ENCODE results near the gene EXOG.

DNA sequence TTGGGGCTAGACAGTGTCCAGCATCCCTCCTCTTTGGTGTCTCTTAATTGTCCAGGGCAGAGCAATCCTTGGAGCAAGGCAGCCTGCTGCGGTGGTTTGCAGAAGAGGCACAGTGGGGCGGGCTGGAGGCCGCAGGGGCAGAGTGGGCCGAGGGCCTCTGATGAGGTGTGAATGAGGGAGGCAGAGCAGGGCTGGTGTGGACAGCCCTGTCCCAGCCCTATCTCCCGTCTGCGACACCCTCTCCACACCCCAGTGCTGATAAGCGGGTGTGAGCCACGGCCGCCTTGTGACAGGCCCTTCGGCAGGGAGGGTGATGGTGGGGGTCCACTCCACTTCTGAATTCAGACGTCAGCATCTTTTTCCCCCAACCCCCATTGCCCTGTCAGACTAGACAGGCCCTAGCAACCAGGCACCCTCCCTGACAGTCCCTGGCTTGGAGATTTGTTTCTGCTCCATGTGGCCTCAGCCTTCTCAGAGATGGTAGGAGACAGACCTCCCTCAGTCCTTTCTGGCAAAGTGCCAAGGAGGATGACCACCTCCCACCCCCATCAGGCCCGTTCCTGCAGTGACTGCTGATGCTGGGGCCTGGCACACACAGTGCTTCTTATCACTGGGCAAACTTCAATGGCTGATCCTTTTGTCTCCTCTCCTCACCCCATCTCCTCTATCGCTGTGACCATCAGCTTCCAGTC lies 37.3 kb downstream of the EXOG start:
- TF ChIP-seq, protein P1, sequence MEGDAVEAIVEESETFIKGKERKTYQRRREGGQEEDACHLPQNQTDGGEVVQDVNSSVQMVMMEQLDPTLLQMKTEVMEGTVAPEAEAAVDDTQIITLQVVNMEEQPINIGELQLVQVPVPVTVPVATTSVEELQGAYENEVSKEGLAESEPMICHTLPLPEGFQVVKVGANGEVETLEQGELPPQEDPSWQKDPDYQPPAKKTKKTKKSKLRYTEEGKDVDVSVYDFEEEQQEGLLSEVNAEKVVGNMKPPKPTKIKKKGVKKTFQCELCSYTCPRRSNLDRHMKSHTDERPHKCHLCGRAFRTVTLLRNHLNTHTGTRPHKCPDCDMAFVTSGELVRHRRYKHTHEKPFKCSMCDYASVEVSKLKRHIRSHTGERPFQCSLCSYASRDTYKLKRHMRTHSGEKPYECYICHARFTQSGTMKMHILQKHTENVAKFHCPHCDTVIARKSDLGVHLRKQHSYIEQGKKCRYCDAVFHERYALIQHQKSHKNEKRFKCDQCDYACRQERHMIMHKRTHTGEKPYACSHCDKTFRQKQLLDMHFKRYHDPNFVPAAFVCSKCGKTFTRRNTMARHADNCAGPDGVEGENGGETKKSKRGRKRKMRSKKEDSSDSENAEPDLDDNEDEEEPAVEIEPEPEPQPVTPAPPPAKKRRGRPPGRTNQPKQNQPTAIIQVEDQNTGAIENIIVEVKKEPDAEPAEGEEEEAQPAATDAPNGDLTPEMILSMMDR (IDR thresholded peaks at IDR 0.05 in 8 of 11, conservative IDR thresholded peaks at IDR 0.05 in 3 of 11), result no peak
- no peak for TF ChIP-seq POLR2A (IDR thresholded peaks at IDR 0.05)
- TF ChIP-seq POLR2AphosphoS5 (IDR thresholded peaks at IDR 0.05), result no peak

Data from spleen (tissue), 7 donors.